Measurements from ENCODE around the gene ACOX2.
A peak's percentile ranks its signal among the peaks of the same experiment; 100 is the strongest.

The ACOX2 gene

GRCh38 chr3:58474348-58474911, 62.6 kb downstream of the ACOX2 start:
- H3K4me3 ChIP-seq (ENCODE audit: low read length), result no peak overlapping the region
- no peak overlapping the region for H3K27ac ChIP-seq (ENCODE audit: low read length)
- no peak overlapping the region for H3K9ac ChIP-seq (ENCODE audit: low read length)
- TF ChIP-seq CTCF (IDR thresholded peaks at IDR 0.05; ENCODE audit: low read depth, low read length) (no peak), EZH2phosphoT487 (IDR thresholded peaks at IDR 0.05; ENCODE audit: low read depth) (no peak)
- no peaks in the 10 kb centered on the region for H3K9me3 ChIP-seq (ENCODE audit: insufficient read depth, low read length)
- H3K4me1 ChIP-seq (ENCODE audit: low read length), result peaks cover 25% of the 10 kb centered on the region
- no peaks in the 10 kb centered on the region for H3K79me2 ChIP-seq (ENCODE audit: low read length)
- H3K27me3 ChIP-seq (ENCODE audit: low read depth, low read length), result no peaks in the 10 kb centered on the region
- no peak overlapping the region for H2AFZ ChIP-seq (ENCODE audit: low read depth, low read length)
- H4K20me1 ChIP-seq (ENCODE audit: insufficient read depth, low read length), result no peaks in the 10 kb centered on the region
- H3K36me3 ChIP-seq (replicated peaks; ENCODE audit: low read depth, low read length), result no peaks in the 10 kb centered on the region
- H3K4me2 ChIP-seq (ENCODE audit: low read length), result 0 out of 2 replicates have a peak overlapping the region, but pooled peaks have one; percentile 3

- Histone ChIP-seq H3K9me3 (ENCODE audit: insufficient read depth, low read length) (no peaks in the 10 kb centered on the region), H3K36me3 (replicated peaks; ENCODE audit: low read depth, low read length) (no peaks in the 10 kb centered on the region), H4K20me1 (ENCODE audit: insufficient read depth, low read length) (no peaks in the 10 kb centered on the region), H2AFZ (ENCODE audit: low read depth, low read length) (no peak overlapping the region), H3K9ac (ENCODE audit: low read length) (no peak overlapping the region), H3K79me2 (ENCODE audit: low read length) (no peaks in the 10 kb centered on the region), H3K4me3 (ENCODE audit: low read length) (no peak overlapping the region), H3K4me2 (ENCODE audit: low read length) (no peak overlapping the region), H3K4me1 (ENCODE audit: low read length) (peaks cover 20% of the 10 kb centered on the region), H3K27me3 (ENCODE audit: low read depth, low read length) (no peaks in the 10 kb centered on the region), H3K27ac (ENCODE audit: low read length) (no peak overlapping the region)
- no peak for TF ChIP-seq CTCF (IDR thresholded peaks at IDR 0.05; ENCODE audit: low read depth, low read length)
- no peak for TF ChIP-seq EZH2phosphoT487 (IDR thresholded peaks at IDR 0.05; ENCODE audit: low read depth)
These were observed 63.7 kb downstream of the ACOX2 start for GRCh38 chr3:58473275-58473674.

GRCh38 chr3:58471025-58471887, 65.7 kb downstream of the ACOX2 start:
- H3K36me3 ChIP-seq (replicated peaks; ENCODE audit: low read depth, low read length), result no peaks in the 10 kb centered on the region
- no peak overlapping the region for H3K4me3 ChIP-seq (ENCODE audit: low read length)
- no peak overlapping the region for H3K27ac ChIP-seq (ENCODE audit: low read length)
- no peaks in the 10 kb centered on the region for H3K9me3 ChIP-seq (ENCODE audit: insufficient read depth, low read length)
- H4K20me1 ChIP-seq (ENCODE audit: insufficient read depth, low read length), result no peaks in the 10 kb centered on the region
- H2AFZ ChIP-seq (ENCODE audit: low read depth, low read length), result no peak overlapping the region; the same call in 1 of the 2 replicates
- no peak overlapping the region for H3K9ac ChIP-seq (ENCODE audit: low read length)
- no peak for TF ChIP-seq EZH2phosphoT487 (IDR thresholded peaks at IDR 0.05; ENCODE audit: low read depth)
- no peak for TF ChIP-seq CTCF (IDR thresholded peaks at IDR 0.05; ENCODE audit: low read depth, low read length)
- no peaks in the 10 kb centered on the region for H3K79me2 ChIP-seq (ENCODE audit: low read length)
- peaks cover 20% of the 10 kb centered on the region for H3K4me1 ChIP-seq (ENCODE audit: low read length)
- no peak overlapping the region for H3K4me2 ChIP-seq (ENCODE audit: low read length)
- no peaks in the 10 kb centered on the region for H3K27me3 ChIP-seq (ENCODE audit: low read depth, low read length)

- Histone ChIP-seq H3K9ac (ENCODE audit: low read length) (no peak overlapping the region), H3K4me3 (ENCODE audit: low read length) (no peak overlapping the region), H3K27ac (ENCODE audit: low read length) (no peak overlapping the region), H3K79me2 (ENCODE audit: low read length) (no peaks in the 10 kb centered on the region), H3K9me3 (ENCODE audit: insufficient read depth, low read length) (no peaks in the 10 kb centered on the region), H4K20me1 (ENCODE audit: insufficient read depth, low read length) (no peaks in the 10 kb centered on the region), H3K36me3 (replicated peaks; ENCODE audit: low read depth, low read length) (no peaks in the 10 kb centered on the region), H2AFZ (ENCODE audit: low read depth, low read length) (no peak overlapping the region), H3K4me1 (ENCODE audit: low read length) (peaks cover 20% of the 10 kb centered on the region), H3K4me2 (ENCODE audit: low read length) (no peak overlapping the region), H3K27me3 (ENCODE audit: low read depth, low read length) (no peaks in the 10 kb centered on the region)
- TF ChIP-seq CTCF (IDR thresholded peaks at IDR 0.05; ENCODE audit: low read depth, low read length) (no peak), EZH2phosphoT487 (IDR thresholded peaks at IDR 0.05; ENCODE audit: low read depth) (no peak)
These were observed 66.5 kb downstream of the ACOX2 start for GRCh38 chr3:58470363-58471024.

Data from OCI-LY3 (cell line).